MCF 10A (cell line): ENCODE results near the gene SSH2. TPM values are rescaled to one million over a fixed set of nuclear protein-coding genes. Genes with fewer than 3 reads are reported as not detected.

Experiments
- BruUV-seq: library from RNA; stranded (reverse); fragments of 400-500 nt; replicated peaks from 2 replicates; lab custom pipeline; 2021; lab: Mats Ljungman, UMichigan
- CTCF ChIA-PET: fragments of 300-600 bp; sonication (Branson Sonifier 250); formaldehyde crosslinking; extraction: SDS; loops from one replicate; lab custom pipeline; 2021; ENCODE audit warnings: antibody characterized with exemption, inconsistent platforms; lab: Yijun Ruan, JAX
- POLR2A ChIA-PET: fragments of 300-600, 350-650 bp; sonication (Branson Sonifier 250); formaldehyde crosslinking; extraction: SDS; loops from one replicate; lab custom pipeline; 2020; ENCODE audit warnings: antibody characterized with exemption, inconsistent platforms; lab: Yijun Ruan, JAX
- DNase-seq: peaks from one replicate; pipeline ENCODE4 v3.0.0-alpha.2; 2018; ENCODE audit not compliant: unreplicated experiment
- H3K27ac Mint-ChIP-seq: one replicate; pipeline ENCODE4 v1.8.0; 2022; ENCODE audit warnings: mild to moderate bottlenecking, low read depth, mixed read lengths; ENCODE audit not compliant: unreplicated experiment
- H3K27me3 Mint-ChIP-seq: one replicate; pipeline ENCODE4 v1.8.0; 2022; ENCODE audit warnings: mixed read lengths; ENCODE audit not compliant: insufficient read depth, unreplicated experiment
- H3K36me3 Mint-ChIP-seq: one replicate; pipeline ENCODE4 v1.8.0; 2022; ENCODE audit warnings: mild to moderate bottlenecking, moderate library complexity, mixed read lengths; ENCODE audit not compliant: insufficient read depth, unreplicated experiment
- H3K4me1 Mint-ChIP-seq: one replicate; pipeline ENCODE4 v1.8.0; 2022; ENCODE audit warnings: mixed read lengths; ENCODE audit not compliant: insufficient read depth, unreplicated experiment
- H3K4me3 Mint-ChIP-seq: one replicate; pipeline ENCODE4 v1.8.0; 2022; ENCODE audit warnings: mild to moderate bottlenecking, moderate library complexity, mixed read lengths; ENCODE audit not compliant: unreplicated experiment
- H3K9me3 Mint-ChIP-seq: one replicate; pipeline ENCODE4 v1.8.0; 2022; ENCODE audit warnings: mixed read lengths; ENCODE audit not compliant: unreplicated experiment
- CTCF ChIP-seq: fragments of 200-600 bp; IDR thresholded peaks from one replicate; pipeline ENCODE4 v1.8.0; 2022; ENCODE audit warnings: antibody characterized with exemption, mild to moderate bottlenecking; ENCODE audit not compliant: unreplicated experiment
- intact Hi-C: fragments of 100-400 bp; cut with micrococcal nuclease; formaldehyde crosslinking; loops from 2 replicates; pipeline ENCODE4 v1.14.1; 2022
- total RNA-seq: library from RNA; stranded (reverse); gene quantifications from 2 replicates; pipeline ENCODE4 v1.2.3, GENCODE V29; 2022

SSH2 gene
- total RNA-seq, 1 experiment from 2014 or later, result 21.9 TPM

- Mint-ChIP-seq H3K4me3 (no peak overlapping the region), H3K27me3 (no peaks in the 10 kb centered on the region), H3K9me3 (peaks cover 1% of the 10 kb centered on the region), H3K36me3 (peaks cover 5% of the 10 kb centered on the region), H3K27ac (no peak overlapping the region), H3K4me1 (peaks cover 31% of the 10 kb centered on the region)
- intact Hi-C loops, result no loop called here
- ChIA-PET CTCF (interaction anchor here (0.6 to 1.4 kb wide), 3 partner anchors 10 to 208 kb away, joined by 3 to 4 read pairs (median 3); no protein-coding TSS in a partner anchor), POLR2A (interaction anchor here (0.6 to 1.7 kb wide), 6 partner anchors 10 to 99 kb away, joined by 3 to 16 read pairs (median 4); no protein-coding TSS in a partner anchor)
- peak; percentile 10 for DNase-seq
- no peak for TF ChIP-seq CTCF
- no TSS peak for BruUV-seq
These were observed 207.4 kb downstream of the SSH2 start for GRCh38 chr17:29722411-29723198.

DNA sequence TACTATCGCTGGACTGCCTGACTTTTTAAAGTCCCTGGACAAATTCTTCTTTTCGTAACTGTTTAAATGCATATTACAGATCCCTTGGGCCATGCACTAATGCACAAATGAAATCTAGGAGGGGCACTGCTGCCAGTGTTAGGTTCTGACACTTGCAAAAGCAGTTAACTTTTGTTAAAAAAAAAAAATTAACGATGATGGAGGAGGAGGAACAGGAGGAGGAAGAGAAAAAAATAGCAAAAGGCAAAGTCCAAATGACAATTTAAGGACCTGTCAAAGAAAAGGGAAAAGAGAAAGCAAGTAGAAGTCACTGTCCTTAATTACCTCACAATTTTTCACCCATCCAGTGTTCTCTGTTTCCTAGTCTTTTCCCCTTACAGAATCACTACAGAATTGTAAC is 209.5 kb downstream of the SSH2 start:
- no TSS peak for BruUV-seq
- Mint-ChIP-seq H3K27me3 (no peaks in the 10 kb centered on the region), H3K4me3 (no peak overlapping the region), H3K4me1 (peaks cover 18% of the 10 kb centered on the region), H3K36me3 (peaks cover 5% of the 10 kb centered on the region), H3K9me3 (no peaks in the 10 kb centered on the region), H3K27ac (no peak overlapping the region)
- DNase-seq, result no peak
- no peak for TF ChIP-seq CTCF
- CTCF ChIA-PET, result no interaction called here
- POLR2A ChIA-PET, result interaction anchor here (0.6 to 1.1 kb wide), 2 partner anchors 9 to 18 kb away, joined by 3 read pairs; no protein-coding TSS in a partner anchor
- intact Hi-C loops, result no loop called here

DNA sequence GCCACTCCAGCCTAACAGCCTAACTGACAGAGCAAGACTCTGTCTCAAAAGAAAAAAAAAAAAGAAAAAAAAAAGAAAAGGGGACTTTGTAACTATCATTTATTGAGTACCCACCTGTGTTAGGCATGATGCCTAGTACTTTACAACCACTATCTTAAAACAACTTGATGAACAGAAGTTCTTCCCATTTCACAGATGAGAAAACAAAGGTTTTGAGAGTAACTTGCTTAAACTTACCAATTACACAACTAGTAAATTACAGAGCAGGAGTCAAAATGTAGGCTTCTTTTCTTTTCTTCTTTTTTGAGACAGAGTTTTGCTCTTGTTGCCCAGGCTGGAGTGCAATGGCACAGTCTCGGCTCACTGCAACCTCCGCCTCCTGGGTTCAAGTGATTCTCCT is 210.6 kb downstream of the SSH2 start:
- Mint-ChIP-seq H3K27me3 (no peaks in the 10 kb centered on the region), H3K9me3 (no peaks in the 10 kb centered on the region), H3K36me3 (peaks cover 5% of the 10 kb centered on the region), H3K27ac (no peak overlapping the region), H3K4me1 (peaks cover 20% of the 10 kb centered on the region), H3K4me3 (no peak overlapping the region)
- BruUV-seq, result no TSS peak
- TF ChIP-seq CTCF, result no peak
- ChIA-PET CTCF (no interaction called here), POLR2A (interaction anchor here (0.7 kb wide), 2 partner anchors 8 to 425 kb away, joined by 3 read pairs; no protein-coding TSS in a partner anchor)
- DNase-seq, result no peak
- intact Hi-C loops, result no loop called here

- H3K9me3 Mint-ChIP-seq, result no peaks in the 10 kb centered on the region
- intact Hi-C loops, result no loop called here
These were observed 211.5 kb downstream of the SSH2 start for GRCh38 chr17:29718446-29719039.

More at GRCh38 chr17:29718446-29719039, 211.5 kb downstream of the SSH2 start:
- TF ChIP-seq CTCF, result no peak
- Mint-ChIP-seq H3K4me1 (peaks cover 23% of the 10 kb centered on the region), H3K27ac (peak overlapping the region; percentile 44), H3K36me3 (peaks cover 5% of the 10 kb centered on the region), H3K27me3 (no peaks in the 10 kb centered on the region), H3K4me3 (no peak overlapping the region)
- no TSS peak for BruUV-seq
- ChIA-PET CTCF (interaction anchor here (0.6 kb wide), 1 partner anchor 51 kb away, joined by 3 read pairs; no protein-coding TSS in a partner anchor), POLR2A (interaction anchor here (0.7 to 1.4 kb wide), 3 partner anchors 14 to 424 kb away, joined by 3 read pairs; no protein-coding TSS in a partner anchor)
- DNase-seq, result no peak
